Stimulated activated CD8-positive, alpha-beta memory T cell treated with anti-CD3 and anti-CD28 coated beads, Interleukin-15, amount 100 ng/mL, for 24 hours (primary cell): Measurements from ENCODE around the gene MTIF2.
"Not testable (repeated sequence)": the region's sequence is repeated elsewhere in the genome, so short reads cannot be mapped to it uniquely, and the experiment has no call there.

Experiments used
- DNase-seq: peaks from one replicate; pipeline ENCODE4 v3.0.0-alpha.2; 2020; ENCODE audit warnings: low read depth

The MTIF2 gene, protein sequence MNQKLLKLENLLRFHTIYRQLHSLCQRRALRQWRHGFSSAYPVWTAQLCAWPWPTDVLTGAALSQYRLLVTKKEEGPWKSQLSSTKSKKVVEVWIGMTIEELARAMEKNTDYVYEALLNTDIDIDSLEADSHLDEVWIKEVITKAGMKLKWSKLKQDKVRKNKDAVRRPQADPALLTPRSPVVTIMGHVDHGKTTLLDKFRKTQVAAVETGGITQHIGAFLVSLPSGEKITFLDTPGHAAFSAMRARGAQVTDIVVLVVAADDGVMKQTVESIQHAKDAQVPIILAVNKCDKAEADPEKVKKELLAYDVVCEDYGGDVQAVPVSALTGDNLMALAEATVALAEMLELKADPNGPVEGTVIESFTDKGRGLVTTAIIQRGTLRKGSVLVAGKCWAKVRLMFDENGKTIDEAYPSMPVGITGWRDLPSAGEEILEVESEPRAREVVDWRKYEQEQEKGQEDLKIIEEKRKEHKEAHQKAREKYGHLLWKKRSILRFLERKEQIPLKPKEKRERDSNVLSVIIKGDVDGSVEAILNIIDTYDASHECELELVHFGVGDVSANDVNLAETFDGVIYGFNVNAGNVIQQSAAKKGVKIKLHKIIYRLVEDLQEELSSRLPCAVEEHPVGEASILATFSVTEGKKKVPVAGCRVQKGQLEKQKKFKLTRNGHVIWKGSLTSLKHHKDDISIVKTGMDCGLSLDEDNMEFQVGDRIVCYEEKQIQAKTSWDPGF

DNA sequence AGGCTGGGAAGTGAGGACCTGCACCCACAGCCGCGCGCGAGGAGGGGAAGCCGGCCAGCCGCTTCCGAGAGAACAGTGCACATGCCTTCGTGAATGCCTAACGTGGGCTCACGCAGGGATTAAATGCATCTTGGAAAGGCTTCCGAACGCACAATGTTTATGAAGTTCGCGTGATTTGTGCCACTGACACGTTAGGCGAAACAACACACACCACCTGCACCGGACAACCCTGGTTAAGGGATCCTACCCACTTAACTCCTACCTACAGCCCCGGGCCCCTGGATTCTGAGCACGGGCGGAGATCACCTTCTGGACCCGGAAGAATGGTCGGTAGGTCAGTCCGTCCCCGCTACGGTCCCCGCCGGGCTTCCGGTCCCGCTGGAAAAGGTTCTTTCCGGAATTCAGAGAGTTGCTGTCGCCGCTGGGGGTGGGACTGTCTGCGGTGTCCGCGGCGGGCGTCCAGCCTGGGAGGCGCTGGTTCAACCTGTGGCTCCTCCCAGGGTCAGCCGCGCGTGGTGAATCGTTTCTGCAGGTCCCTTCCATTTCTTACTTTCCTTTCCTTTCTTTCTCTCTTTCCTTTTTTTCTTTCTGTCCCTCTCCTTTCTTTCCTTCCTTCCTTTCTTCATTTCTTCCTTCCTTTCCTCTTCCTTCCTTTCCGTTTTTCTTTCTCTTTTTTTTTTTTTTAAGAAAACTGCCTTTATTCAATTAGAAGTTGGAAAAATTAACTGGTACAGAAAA lies at the start of gene MTIF2:
Gene MTIF2, minus strand, starts transcription at position 325 of the 738 bp plus-strand sequence. CDS start 5,373 bp downstream, outside the sequence.
- DNase-seq, result peak; percentile 87

DNA sequence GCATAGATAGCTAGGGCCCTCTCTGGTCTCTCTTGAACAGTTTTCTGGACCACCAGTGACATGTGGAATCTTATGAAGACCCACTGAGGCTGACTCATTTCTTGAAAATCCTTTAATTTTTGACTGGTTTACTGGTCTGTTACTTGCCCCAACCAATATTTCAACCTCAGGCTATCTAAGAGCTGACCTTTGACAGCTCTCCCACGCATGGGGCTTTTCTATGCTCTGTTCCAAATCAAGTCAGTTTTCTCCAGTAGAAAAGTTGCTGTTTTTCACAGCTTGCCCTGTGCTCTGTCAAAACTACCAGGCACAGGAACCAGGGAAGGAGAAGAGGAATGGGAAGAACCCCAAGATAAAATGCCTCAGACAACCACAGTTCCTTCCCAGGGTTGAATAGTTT lies 46.0 kb upstream of the MTIF2 start:
- no peak for DNase-seq

DNA sequence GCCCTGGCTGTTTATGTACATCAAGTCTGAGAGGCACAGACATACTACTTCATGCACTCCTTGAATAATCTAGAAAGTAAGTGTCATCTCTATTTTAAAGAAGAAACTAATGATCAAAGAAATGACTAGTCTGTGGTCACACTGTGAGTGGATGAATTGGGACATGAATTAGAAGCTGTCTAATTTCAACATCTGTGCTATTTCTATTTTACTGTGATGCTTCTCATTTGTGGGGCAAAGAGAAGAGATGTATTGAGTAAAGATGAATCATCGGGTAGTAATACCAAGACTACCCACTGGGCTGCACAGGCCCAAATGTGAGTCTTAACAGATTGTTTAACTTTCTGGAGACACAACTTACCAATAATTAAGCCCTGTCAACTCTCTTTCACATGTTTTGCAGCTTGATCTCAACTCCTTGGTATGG lies 42.4 kb upstream of the MTIF2 start:
- no peak for DNase-seq

DNA sequence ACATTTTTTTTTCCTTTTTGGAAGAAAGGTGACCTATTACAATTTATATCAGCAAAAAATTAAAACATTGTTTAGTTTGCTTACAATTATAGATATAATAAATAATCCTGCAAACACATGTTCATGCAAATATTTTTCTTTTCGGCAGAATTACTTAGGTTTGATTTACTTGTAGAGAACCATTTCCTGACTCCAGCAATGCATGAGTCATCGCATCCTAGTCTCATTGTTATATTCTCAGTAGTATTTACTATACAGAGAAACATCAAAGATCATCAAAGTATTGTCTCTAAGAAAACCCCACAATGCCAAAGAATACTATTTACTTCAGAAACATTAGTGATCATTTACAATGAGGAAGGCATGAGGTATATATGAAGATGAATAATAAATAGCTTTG lies 40.4 kb upstream of the MTIF2 start:
- DNase-seq, result no peak

DNA sequence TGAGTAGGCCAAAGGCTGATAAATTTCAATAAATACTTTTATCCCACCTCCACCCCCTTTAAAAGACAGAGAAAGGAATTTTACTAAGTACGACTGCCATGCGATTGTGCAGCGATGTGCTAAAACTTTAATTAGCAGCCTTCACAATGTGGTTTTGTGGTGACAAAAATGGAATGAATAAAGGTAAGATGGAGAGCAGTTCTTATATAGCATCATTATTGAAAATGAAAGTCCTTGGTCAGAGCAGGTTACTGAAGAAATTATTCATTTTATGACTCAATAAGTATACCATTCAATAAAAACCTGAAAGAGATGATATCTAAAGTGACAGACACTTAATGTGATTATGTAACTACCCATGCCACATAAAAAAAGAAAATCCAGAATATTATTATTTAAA lies 33.2 kb upstream of the MTIF2 start:
- no peak for DNase-seq

DNA sequence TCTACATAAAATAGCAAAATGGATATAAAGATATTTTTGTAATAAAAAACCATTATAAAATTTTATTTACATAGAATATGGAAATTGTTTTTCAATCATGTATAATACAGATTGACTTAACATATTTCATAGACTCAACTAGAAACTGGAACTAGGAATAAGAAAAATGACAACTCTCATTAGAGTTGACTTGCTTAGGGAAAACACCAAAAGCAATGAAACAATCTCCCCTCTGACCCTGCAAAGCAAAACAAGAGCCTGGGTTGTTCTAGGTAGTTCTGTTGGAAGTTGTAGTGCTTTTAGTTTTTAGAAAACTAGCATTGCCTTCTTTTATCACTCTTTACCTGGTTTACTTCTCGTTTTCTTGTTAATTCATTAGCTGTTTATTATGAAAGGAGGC lies 32.2 kb upstream of the MTIF2 start:
- no peak for DNase-seq

DNA sequence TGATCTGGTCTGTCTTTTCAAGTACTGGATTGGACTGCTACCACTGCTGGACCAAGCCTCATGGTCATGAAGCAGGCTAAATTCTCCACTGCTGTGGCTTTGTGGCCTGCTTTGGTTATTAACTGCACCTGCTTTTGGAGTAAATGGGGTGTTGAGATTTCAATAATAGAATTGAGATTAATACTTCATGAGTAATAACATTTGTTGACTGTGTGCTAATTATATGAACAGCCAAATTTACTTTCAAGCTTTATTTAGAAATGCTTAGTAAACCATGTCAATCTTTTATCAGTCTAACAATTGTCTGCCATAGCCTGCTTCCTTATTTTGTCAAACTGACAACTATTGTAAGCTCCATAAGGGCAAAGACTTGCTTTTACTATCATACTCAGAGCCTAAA lies 27.4 kb upstream of the MTIF2 start:
- DNase-seq, result no peak

DNA sequence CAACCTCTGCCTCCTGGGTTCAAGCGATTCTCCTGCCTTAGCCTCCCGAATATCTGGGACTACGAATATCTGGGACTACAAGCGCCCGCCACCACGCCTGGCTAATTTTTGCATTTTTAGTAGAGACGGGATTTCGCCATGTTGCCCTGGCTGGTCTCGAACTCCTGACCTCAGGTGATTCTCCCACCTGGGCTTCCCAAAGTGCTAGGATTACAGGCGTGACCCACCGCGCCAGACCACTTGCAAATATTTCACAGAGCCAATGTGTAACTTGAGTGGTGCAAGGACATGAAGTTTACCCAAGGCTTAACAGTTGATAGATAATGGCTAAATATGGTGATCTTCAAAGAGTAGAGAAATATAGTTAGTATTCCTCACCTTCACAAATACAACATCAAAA lies 14.1 kb upstream of the MTIF2 start:
- no peak for DNase-seq

DNA sequence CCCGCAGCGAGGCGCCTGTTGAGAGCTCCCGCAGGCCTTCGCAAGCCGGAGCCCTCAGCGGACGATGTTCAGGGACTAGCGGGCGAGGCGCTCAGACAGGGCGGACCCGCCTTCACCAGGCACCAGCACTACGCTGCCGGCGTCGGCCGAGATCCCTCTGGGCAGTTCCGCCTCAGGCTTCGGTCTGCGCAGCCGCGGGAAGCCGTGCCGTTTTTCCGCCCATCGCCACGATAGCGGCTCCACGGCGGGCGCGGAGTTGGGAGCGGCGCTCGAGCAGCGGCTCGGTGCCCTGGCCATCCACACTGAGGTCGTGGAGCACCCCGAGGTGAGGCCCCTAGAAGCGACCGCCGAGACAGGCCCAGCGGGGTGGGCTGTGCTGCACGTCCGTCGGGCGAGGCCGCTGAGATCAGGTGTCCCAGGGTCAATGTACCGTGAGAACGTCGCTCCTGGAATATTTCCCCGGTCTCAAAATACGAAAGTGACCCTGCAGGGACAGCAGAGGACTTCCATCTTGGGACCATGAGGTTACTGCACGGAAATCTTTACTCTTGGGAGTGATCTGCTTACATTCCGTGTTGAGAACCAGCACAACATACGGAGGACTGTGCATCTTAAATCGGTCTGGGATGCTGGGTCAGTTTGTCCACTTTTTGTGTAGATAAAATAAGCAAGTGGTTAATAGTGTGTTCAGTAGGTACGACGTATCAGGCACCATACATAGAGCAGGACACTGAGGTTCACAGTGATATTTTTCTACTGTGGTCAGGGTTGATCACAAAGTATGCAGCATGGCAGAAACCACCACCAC lies 13.3 kb upstream of the MTIF2 start:
- peak; percentile 77 for DNase-seq

DNA sequence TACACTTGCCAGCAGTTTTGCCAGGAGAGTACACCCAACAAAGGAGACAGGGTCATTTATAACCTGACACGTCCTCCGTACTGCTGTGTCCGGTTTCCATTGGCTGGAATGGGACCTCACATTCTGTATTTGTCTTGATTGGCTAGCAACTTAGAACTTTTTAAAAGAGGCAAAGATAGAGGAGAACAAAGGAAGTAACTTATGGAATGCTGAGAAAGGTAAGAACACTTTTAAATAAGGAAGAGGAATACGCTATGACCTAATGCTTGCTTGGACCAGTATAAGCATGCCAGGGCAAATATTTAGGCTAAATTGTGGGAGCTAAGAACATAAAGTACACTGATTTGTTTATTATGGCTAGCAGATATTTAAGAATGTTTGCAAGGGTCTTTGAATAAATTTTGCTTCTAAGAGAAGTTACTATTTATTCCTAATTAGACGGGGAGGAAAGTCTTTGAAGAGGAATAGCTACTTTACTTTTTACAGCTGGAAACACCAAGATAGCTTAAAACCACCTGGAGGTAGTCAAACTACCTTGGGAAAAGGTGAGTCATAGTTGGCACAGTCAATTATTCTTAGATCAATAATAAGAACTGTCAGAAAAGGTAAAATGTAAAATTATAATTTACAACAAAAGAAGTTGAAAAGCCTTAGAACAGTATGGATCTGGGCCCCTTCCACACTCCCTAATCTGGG lies 12.0 kb upstream of the MTIF2 start:
- not testable (repeated sequence) for DNase-seq

DNA sequence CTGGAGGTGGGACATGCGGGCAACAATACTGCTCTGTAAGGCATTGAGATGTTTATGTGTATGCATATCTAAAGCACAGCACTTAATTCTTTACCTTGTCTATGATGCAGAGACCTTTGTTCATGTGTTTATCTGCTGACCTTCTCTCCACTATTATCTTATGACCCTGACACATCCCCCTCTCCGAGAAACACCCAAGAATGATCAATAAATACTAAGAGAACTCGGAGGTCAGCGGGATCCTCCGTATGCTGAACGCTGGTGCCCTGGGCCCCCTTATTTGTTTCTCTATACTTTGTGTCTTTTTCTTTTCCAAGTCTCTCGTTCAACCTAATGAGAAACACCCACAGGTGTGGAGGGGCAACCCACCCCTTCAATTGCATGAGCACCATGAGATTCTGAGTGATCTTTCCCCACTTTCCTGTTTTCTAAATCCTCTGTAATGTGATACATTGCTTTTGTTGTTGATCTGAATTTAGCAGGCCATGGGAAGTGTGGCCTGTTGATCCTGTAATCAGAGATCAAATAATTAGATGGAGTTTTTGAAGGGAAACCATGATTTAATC lies 10.9 kb upstream of the MTIF2 start:
- not testable (repeated sequence) for DNase-seq

DNA sequence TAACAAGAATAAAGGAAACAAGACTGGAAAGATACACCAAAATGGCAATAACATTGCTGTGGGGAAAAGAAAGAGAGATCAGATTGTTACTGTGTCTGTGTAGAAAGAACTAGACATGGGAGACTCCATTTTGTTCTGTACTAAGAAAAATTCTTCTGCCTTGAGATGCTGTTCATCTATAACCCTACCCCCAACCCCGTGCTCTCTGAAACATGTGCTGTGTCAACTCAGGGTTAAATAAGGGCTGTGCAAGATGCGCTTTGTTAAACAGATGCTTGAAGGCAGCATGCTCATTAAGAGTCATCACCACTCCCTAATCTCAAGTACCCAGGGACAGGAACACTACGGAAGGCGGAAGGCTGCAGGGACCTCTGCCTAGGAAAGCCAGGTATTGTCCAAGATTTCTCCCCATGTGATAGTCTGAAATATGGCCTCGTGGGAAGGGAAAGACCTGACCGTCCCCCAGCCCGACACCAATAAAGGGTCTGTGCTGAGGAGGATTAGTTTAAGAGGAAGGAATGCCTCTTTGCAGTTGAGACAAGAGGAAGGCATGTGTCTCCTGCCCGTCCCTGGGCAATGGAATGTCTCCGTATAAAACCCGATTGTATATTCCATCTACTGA lies 10.3 kb upstream of the MTIF2 start:
- not testable (repeated sequence) for DNase-seq

DNA sequence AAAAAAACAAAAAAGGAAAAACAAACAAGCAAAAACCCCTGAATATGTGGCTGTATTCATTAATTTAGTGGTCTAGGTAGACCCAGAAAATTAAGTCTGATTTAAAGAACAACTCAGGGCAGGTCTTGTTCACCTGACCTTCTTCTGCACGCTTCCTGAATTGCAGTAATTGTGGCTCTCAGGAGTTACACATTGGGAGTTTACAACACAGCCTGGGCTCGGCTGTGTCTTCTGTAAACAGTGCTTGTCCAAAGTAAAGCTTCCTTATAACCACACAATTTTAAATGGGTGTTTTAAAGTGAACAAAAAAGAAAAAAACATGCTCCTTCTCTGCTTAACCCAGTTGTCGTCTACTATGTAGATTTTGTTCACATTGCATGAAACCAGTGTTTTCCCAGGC lies 8.3 kb upstream of the MTIF2 start:
- no peak for DNase-seq

DNA sequence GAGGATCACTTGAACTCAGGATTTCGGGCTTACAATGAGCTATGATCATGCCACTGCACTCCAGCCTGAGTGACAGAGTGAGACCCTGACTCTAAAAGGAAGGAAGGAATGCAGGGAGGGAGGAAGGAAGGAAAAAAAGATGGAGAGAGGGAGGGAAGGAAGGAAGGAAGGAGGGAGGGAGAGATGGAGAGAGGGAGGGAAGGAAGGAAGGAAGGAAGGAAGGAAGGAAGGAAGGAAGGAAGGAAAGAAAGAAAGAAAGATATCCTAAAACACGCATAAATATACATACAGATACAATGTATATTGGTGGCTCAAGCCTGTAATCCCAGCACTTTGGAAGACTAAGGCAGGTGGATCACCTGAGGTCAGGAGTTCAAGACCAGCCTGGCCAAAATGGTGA lies 5.3 kb upstream of the MTIF2 start:
- DNase-seq, result not testable (repeated sequence)

DNA sequence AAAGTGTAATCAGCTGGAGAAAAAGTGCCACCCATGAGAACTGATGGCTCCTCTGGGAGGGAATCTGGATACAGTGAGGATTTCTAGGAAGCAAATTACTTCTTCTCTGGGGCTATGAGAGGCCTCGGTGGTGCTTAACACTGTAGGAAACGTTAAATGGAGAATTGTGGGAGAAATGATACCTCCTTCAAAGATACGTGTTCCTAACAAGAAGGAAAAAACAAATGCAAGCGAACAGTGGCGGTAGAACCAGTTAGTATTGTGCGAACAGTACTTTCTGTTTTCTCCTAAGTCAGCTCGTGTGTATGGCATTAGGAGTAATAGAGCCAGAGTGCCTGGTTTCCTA lies 587 bp upstream of the MTIF2 start:
- DNase-seq, result no peak

DNA sequence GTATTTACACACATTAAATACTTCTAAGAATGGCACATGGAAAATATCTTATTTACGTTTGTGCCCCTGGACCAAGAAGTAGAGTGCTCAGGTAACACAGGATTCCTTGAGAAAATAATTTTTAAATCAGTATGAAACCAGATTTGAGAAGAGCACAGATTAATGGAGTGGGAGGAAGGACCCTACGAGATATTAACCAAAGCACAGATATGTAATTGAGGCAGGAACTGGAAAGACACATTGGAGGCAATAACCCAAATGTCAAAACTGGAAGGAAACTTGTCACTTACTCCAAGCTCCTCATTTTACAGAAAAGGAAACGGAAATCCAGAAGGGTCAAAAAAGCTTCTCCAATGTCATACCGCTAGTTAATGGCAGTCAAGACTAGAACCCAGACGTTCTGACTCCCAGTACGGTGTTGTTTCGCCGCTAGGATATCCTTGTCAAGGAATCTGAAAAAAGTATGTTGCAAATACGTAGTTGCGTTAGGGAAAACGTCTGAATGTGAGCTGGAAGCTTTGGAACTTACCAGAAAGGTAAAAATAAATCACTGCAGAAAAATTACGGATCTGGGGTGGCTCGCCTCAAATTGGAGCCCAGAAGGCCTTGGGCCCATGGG lies 634 bp downstream of the MTIF2 start:
- DNase-seq, result no peak

DNA sequence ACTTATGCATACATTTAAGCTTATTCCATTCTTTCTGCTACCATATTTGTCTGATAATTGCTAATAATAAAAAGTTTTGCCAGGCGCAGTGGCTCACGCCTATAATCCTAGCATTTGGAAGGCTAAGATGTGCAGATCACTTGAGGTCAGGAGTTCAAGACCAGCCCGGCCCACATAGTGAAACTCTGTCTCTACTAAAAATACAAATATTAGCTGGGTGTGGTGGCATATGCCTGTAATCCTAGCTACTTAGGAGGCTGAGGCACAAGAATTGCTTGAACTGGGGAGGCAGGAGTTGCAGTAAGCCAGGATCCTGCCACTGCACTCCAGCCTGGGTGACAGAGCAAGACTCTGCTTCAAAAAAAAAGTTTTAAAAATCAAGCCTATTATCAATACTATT lies 9.4 kb downstream of the MTIF2 start:
- DNase-seq, result not testable (repeated sequence)

DNA sequence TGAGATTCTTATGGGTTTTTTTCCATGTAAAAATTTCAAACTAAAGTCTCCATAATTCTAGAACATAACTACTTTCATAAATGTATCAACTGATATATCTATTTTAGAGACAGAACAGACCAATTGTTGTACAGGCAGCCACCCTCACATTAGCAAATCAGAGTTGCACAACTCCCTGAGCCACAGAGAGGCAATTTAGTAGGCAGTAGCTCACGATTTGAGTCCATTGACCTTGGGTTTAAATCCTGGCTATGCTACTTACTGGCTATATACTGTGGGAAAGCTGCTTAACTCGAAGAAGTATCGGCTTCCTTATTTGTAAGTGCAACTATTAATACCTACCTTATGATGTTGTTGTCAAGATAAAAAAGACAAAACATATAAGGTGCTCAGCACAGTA lies 16.2 kb downstream of the MTIF2 start:
- no peak for DNase-seq

DNA sequence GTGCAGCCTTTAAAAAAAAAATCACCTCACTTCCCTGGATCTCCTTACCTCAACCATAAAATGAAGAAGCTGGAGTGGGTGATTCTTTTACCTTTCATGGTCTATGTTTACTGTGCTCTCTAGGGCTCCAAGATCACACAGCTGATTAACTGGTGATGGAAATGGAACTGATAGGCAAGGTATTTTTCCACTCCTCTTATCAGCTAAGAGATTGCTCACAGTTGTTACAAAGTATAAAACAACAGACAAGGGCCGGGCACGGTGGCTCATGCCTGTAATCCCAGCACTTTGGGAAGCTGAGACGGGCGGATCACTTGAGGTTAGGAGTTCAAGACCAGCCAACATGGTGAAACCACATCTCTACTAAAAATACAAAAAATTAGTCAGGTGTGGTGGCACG lies 22.0 kb downstream of the MTIF2 start:
- no peak for DNase-seq

DNA sequence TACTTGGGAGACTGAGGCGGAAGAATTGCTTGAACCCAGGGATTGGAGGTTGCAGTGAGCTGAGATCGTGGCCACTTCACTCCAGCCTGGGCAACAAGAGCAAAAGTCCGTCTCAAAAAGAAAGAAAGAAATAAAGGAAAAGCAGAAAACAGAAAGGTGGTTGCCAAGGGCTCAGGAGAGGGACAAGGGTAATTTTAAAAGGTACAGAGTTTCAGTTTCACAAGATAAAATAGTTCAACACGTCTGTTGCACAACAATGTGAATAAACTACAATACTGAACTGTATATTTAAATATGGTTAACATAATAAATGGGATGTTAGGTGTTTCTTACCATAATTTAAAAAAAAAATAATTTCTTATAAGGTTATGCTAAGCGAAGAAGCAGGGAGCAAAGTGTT lies 23.6 kb downstream of the MTIF2 start:
- DNase-seq, result no peak
